ENCODE data around the gene SLC25A26.

SLC25A26 gene

GRCh38 chr3:66390013-66390412 lies 169.2 kb downstream of the SLC25A26 start:
- Histone ChIP-seq H3K18ac (ENCODE audit: low read length) (no peak overlapping the region), H2BK120ac (ENCODE audit: low read depth, low read length) (no peak overlapping the region), H3K79me1 (ENCODE audit: low read length) (no peaks in the 10 kb centered on the region), H3K9ac (ENCODE audit: low read length) (no peak overlapping the region), H3K23ac (ENCODE audit: low read length) (no peak overlapping the region), H2AK5ac (ENCODE audit: low read length) (no peak overlapping the region), H3K36me3 (ENCODE audit: control insufficient read depth, insufficient read depth, low read length) (peaks cover 7% of the 10 kb centered on the region), H3K4me2 (ENCODE audit: low read length) (no peak overlapping the region), H3K79me2 (ENCODE audit: control insufficient read depth, insufficient read depth, low read length) (no peaks in the 10 kb centered on the region), H3K4ac (ENCODE audit: low read depth, low read length) (no peak overlapping the region), H2BK15ac (replicated peaks; ENCODE audit: low read depth) (no peak overlapping the region), H2BK5ac (ENCODE audit: low read length) (no peak overlapping the region), H3K56ac (ENCODE audit: low read length) (no peak overlapping the region), H4K5ac (ENCODE audit: low read length) (no peak overlapping the region), H3K27me3 (ENCODE audit: insufficient read depth, low read length, poor library complexity) (no peaks in the 10 kb centered on the region), H3K27ac (ENCODE audit: low read depth, low read length) (no peak overlapping the region), H3K4me3 (ENCODE audit: low read length) (no peak overlapping the region), H4K8ac (ENCODE audit: low read depth, low read length) (no peak overlapping the region), H3K4me1 (ENCODE audit: control insufficient read depth, low read depth, low read length) (no peaks in the 10 kb centered on the region)
- DNase-seq: no peak

GRCh38 chr3:66392512-66392911 lies 171.7 kb downstream of the SLC25A26 start:
- no peaks in the 10 kb centered on the region for H3K79me2 ChIP-seq (ENCODE audit: control insufficient read depth, insufficient read depth, low read length)
- H4K8ac ChIP-seq (ENCODE audit: low read depth, low read length): no peak overlapping the region
- peaks cover 3% of the 10 kb centered on the region for H3K36me3 ChIP-seq (ENCODE audit: control insufficient read depth, insufficient read depth, low read length)
- H2BK5ac ChIP-seq (ENCODE audit: low read length): no peak overlapping the region
- no peak overlapping the region for H3K18ac ChIP-seq (ENCODE audit: low read length)
- no peak overlapping the region for H2AK5ac ChIP-seq (ENCODE audit: low read length)
- no peaks in the 10 kb centered on the region for H3K79me1 ChIP-seq (ENCODE audit: low read length)
- H3K27ac ChIP-seq (ENCODE audit: low read depth, low read length): no peak overlapping the region
- no peak overlapping the region for H3K56ac ChIP-seq (ENCODE audit: low read length)
- H3K4ac ChIP-seq (ENCODE audit: low read depth, low read length): no peak overlapping the region
- DNase-seq: no peak
- H3K4me3 ChIP-seq (ENCODE audit: low read length): no peak overlapping the region
- H3K4me1 ChIP-seq (ENCODE audit: control insufficient read depth, low read depth, low read length): no peaks in the 10 kb centered on the region
- H3K9ac ChIP-seq (ENCODE audit: low read length): no peak overlapping the region
- no peak overlapping the region for H2BK15ac ChIP-seq (replicated peaks; ENCODE audit: low read depth)
- no peak overlapping the region for H3K23ac ChIP-seq (ENCODE audit: low read length)
- no peak overlapping the region for H4K5ac ChIP-seq (ENCODE audit: low read length)
- no peak overlapping the region for H3K4me2 ChIP-seq (ENCODE audit: low read length)
- no peaks in the 10 kb centered on the region for H3K27me3 ChIP-seq (ENCODE audit: insufficient read depth, low read length, poor library complexity)
- no peak overlapping the region for H2BK120ac ChIP-seq (ENCODE audit: low read depth, low read length)
- no CpG with 5 or more reads among the region's 3 CpGs for WGBS (ENCODE audit: extremely low coverage, insufficient coverage, low lambda C conversion rate)

GRCh38 chr3:66392966-66393332 lies 172.1 kb downstream of the SLC25A26 start:
- peaks cover 3% of the 10 kb centered on the region for H3K36me3 ChIP-seq (ENCODE audit: control insufficient read depth, insufficient read depth, low read length)
- H3K4me2 ChIP-seq (ENCODE audit: low read length): no peak overlapping the region
- H4K8ac ChIP-seq (ENCODE audit: low read depth, low read length): no peak overlapping the region
- H2AK5ac ChIP-seq (ENCODE audit: low read length): no peak overlapping the region
- no peak overlapping the region for H4K5ac ChIP-seq (ENCODE audit: low read length)
- H2BK120ac ChIP-seq (ENCODE audit: low read depth, low read length): no peak overlapping the region
- no peak overlapping the region for H3K23ac ChIP-seq (ENCODE audit: low read length)
- H2BK5ac ChIP-seq (ENCODE audit: low read length): no peak overlapping the region
- no peaks in the 10 kb centered on the region for H3K27me3 ChIP-seq (ENCODE audit: insufficient read depth, low read length, poor library complexity)
- H2BK15ac ChIP-seq (replicated peaks; ENCODE audit: low read depth): no peak overlapping the region
- H3K4me3 ChIP-seq (ENCODE audit: low read length): no peak overlapping the region
- no peak overlapping the region for H3K9ac ChIP-seq (ENCODE audit: low read length)
- H3K79me2 ChIP-seq (ENCODE audit: control insufficient read depth, insufficient read depth, low read length): no peaks in the 10 kb centered on the region
- no peak overlapping the region for H3K4ac ChIP-seq (ENCODE audit: low read depth, low read length)
- H3K18ac ChIP-seq (ENCODE audit: low read length): no peak overlapping the region
- no peaks in the 10 kb centered on the region for H3K4me1 ChIP-seq (ENCODE audit: control insufficient read depth, low read depth, low read length)
- no CpG with 5 or more reads among the region's 2 CpGs for WGBS (ENCODE audit: extremely low coverage, insufficient coverage, low lambda C conversion rate)
- H3K79me1 ChIP-seq (ENCODE audit: low read length): no peaks in the 10 kb centered on the region
- no peak overlapping the region for H3K27ac ChIP-seq (ENCODE audit: low read depth, low read length)
- H3K56ac ChIP-seq (ENCODE audit: low read length): no peak overlapping the region
- DNase-seq: no peak

- Histone ChIP-seq H2AK5ac (ENCODE audit: low read length) (no peak overlapping the region), H3K23ac (ENCODE audit: low read length) (peak overlapping the region; percentile 6), H3K4me1 (ENCODE audit: control insufficient read depth, low read depth, low read length) (no peaks in the 10 kb centered on the region), H2BK5ac (ENCODE audit: low read length) (no peak overlapping the region), H2BK120ac (ENCODE audit: low read depth, low read length) (no peak overlapping the region), H3K9ac (ENCODE audit: low read length) (no peak overlapping the region), H4K5ac (ENCODE audit: low read length) (no peak overlapping the region), H3K18ac (ENCODE audit: low read length) (no peak overlapping the region), H2BK15ac (replicated peaks; ENCODE audit: low read depth) (no peak overlapping the region), H3K56ac (ENCODE audit: low read length) (no peak overlapping the region), H3K4me3 (ENCODE audit: low read length) (no peak overlapping the region), H3K27me3 (ENCODE audit: insufficient read depth, low read length, poor library complexity) (no peaks in the 10 kb centered on the region), H4K8ac (ENCODE audit: low read depth, low read length) (no peak overlapping the region), H3K4me2 (ENCODE audit: low read length) (no peak overlapping the region), H3K36me3 (ENCODE audit: control insufficient read depth, insufficient read depth, low read length) (peaks cover 3% of the 10 kb centered on the region), H3K27ac (ENCODE audit: low read depth, low read length) (no peak overlapping the region), H3K79me1 (ENCODE audit: low read length) (no peaks in the 10 kb centered on the region), H3K4ac (ENCODE audit: low read depth, low read length) (no peak overlapping the region), H3K79me2 (ENCODE audit: control insufficient read depth, insufficient read depth, low read length) (no peaks in the 10 kb centered on the region)
- DNase-seq: no peak
- WGBS (ENCODE audit: extremely low coverage, insufficient coverage, low lambda C conversion rate): no CpG with 5 or more reads among the region's 13 CpGs
These were observed 172.7 kb downstream of the SLC25A26 start for GRCh38 chr3:66393333-66394005.

- no peak overlapping the region for H3K56ac ChIP-seq (ENCODE audit: low read length)
- H4K5ac ChIP-seq (ENCODE audit: low read length): no peak overlapping the region
- no peak overlapping the region for H3K9ac ChIP-seq (ENCODE audit: low read length)
- H2BK15ac ChIP-seq (replicated peaks; ENCODE audit: low read depth): no peak overlapping the region
- H3K4me1 ChIP-seq (ENCODE audit: control insufficient read depth, low read depth, low read length): no peaks in the 10 kb centered on the region
- WGBS (ENCODE audit: extremely low coverage, insufficient coverage, low lambda C conversion rate): no CpG with 5 or more reads among the region's 12 CpGs
- DNase-seq: no peak
- H3K18ac ChIP-seq (ENCODE audit: low read length): no peak overlapping the region
- H4K8ac ChIP-seq (ENCODE audit: low read depth, low read length): no peak overlapping the region
- H3K79me1 ChIP-seq (ENCODE audit: low read length): no peaks in the 10 kb centered on the region
- no peak overlapping the region for H2AK5ac ChIP-seq (ENCODE audit: low read length)
- H3K4me3 ChIP-seq (ENCODE audit: low read length): no peak overlapping the region
- no peak overlapping the region for H3K27ac ChIP-seq (ENCODE audit: low read depth, low read length)
- H3K4ac ChIP-seq (ENCODE audit: low read depth, low read length): no peak overlapping the region
- H3K23ac ChIP-seq (ENCODE audit: low read length): no peak overlapping the region
- H3K4me2 ChIP-seq (ENCODE audit: low read length): no peak overlapping the region
- no peaks in the 10 kb centered on the region for H3K79me2 ChIP-seq (ENCODE audit: control insufficient read depth, insufficient read depth, low read length)
- no peak overlapping the region for H2BK120ac ChIP-seq (ENCODE audit: low read depth, low read length)
- H2BK5ac ChIP-seq (ENCODE audit: low read length): no peak overlapping the region
- H3K36me3 ChIP-seq (ENCODE audit: control insufficient read depth, insufficient read depth, low read length): peaks cover 3% of the 10 kb centered on the region
- no peaks in the 10 kb centered on the region for H3K27me3 ChIP-seq (ENCODE audit: insufficient read depth, low read length, poor library complexity)
These were observed 173.4 kb downstream of the SLC25A26 start for GRCh38 chr3:66394019-66394752.
